ENCODE measurements around the gene SH3BP1. TPM values are rescaled to one million over a fixed set of nuclear protein-coding genes. Genes with fewer than 3 reads are reported as not detected.
A peak's percentile ranks its signal among the peaks of the same experiment; 100 is the strongest.

The SH3BP1 gene
- total and polyA plus RNA-seq, 2 of the 13 experiments (the other 11 are each of a cell fraction or from before 2014, with no cell fraction given), result 8.4 to 18.5 TPM

GRCh38 chr22:37686002-37686982 is 46.8 kb downstream of the SH3BP1 start, which contains the start of gene NOL12 (continued):
- peak; percentile 83; the same call in 1 of the 2 replicates for TF ChIP-seq MTERF4 (CRISPR knock-in tag; IDR thresholded peaks at IDR 0.05)
- no peak for TF ChIP-seq ZNF644 (CRISPR knock-in tag; IDR thresholded peaks at IDR 0.05; ENCODE audit: low read depth)
- no peak for TF ChIP-seq SIX1 (CRISPR knock-in tag; IDR thresholded peaks at IDR 0.05; ENCODE audit: borderline replicate concordance)
- TF ChIP-seq ZNF337 (CRISPR knock-in tag; IDR thresholded peaks at IDR 0.05; ENCODE audit: borderline replicate concordance, low read depth), result 0 out of 2 replicates have a peak, but pooled peaks have one; percentile 71
- 0 out of 2 replicates have a peak, but pooled peaks have one; percentile 44 for TF ChIP-seq HMG20A (CRISPR knock-in tag; IDR thresholded peaks at IDR 0.05; ENCODE audit: borderline replicate concordance)
- TF ChIP-seq ZNF275 (CRISPR knock-in tag; IDR thresholded peaks at IDR 0.05; ENCODE audit: borderline replicate concordance), result no peak
- TF ChIP-seq ZNF841 (CRISPR knock-in tag; IDR thresholded peaks at IDR 0.05; ENCODE audit: borderline replicate concordance), result no peak
- no peak for TF ChIP-seq NFKBIZ (CRISPR knock-in tag; IDR thresholded peaks at IDR 0.05)
- peak; percentile 78 for TF ChIP-seq SP5 (CRISPR knock-in tag; IDR thresholded peaks at IDR 0.05; ENCODE audit: borderline replicate concordance, low read depth)
- no peak for TF ChIP-seq RORA (CRISPR knock-in tag; IDR thresholded peaks at IDR 0.05)
- no peak for TF ChIP-seq ZNF17 (CRISPR knock-in tag; IDR thresholded peaks at IDR 0.05)
- TF ChIP-seq SALL1 (CRISPR knock-in tag; IDR thresholded peaks at IDR 0.05), result peak; percentile 52
- 0 out of 2 replicates have a peak, but pooled peaks have one; percentile 47 for TF ChIP-seq GTF3A (CRISPR knock-in tag; conservative IDR thresholded peaks at IDR 0.05)
- TF ChIP-seq ZNF670 (CRISPR knock-in tag; IDR thresholded peaks at IDR 0.05; ENCODE audit: borderline replicate concordance), result 0 out of 2 replicates have a peak, but pooled peaks have one; percentile 52
- TF ChIP-seq ZIK1 (CRISPR knock-in tag; IDR thresholded peaks at IDR 0.05; ENCODE audit: borderline replicate concordance, low read depth), result peak; percentile 46; the same call in 1 of the 2 replicates
- TF ChIP-seq ZNF549 (CRISPR knock-in tag; IDR thresholded peaks at IDR 0.05), result no peak
- 0 out of 2 replicates have a peak, but pooled peaks have one; percentile 52 for TF ChIP-seq ZSCAN29 (CRISPR knock-in tag; conservative IDR thresholded peaks at IDR 0.05)

Measured in HepG2 (cell line).